Liver (tissue), 9 donors: ENCODE results near the gene ADCY9. TPM values are rescaled to one million over a fixed set of nuclear protein-coding genes. Genes with fewer than 3 reads are reported as not detected.

Experiments
- DNase-seq: peaks from one replicate; pipeline ENCODE4 v3.0.0-alpha.2; 2017; ENCODE audit warnings: low spot score
- H3K27ac ChIP-seq, 2 donors: one replicate each; pipeline ENCODE4 v1.7.0; 2013; ENCODE audit warnings: inconsistent platforms in 2 of 2, low read length in 2 of 2, control low read depth in 1 of 2, low read depth in 1 of 2, mild to moderate bottlenecking in 1 of 2
- H3K27me3 ChIP-seq, 4 donors: one replicate each; pipeline versions ENCODE4 v1.6.1 to v1.7.0; 2013; ENCODE audit warnings: low read length in 3 of 4, inconsistent platforms in 1 of 4, mild to moderate bottlenecking in 1 of 4, moderate library complexity in 1 of 4; ENCODE audit not compliant: control insufficient read depth in 4 of 4, insufficient read depth in 4 of 4
- H3K36me3 ChIP-seq, 4 donors: one replicate each; pipeline versions ENCODE4 v1.6.1 to v1.7.0; 2013; ENCODE audit warnings: low read length in 3 of 4, mild to moderate bottlenecking in 3 of 4, low read depth in 1 of 4, moderate library complexity in 1 of 4; ENCODE audit not compliant: control insufficient read depth in 4 of 4, insufficient read depth in 3 of 4
- H3K4me1 ChIP-seq, 4 donors: one replicate each; pipeline versions ENCODE4 v1.6.1 to v1.7.0; 2013; ENCODE audit warnings: low read length in 3 of 4, mild to moderate bottlenecking in 3 of 4, moderate library complexity in 1 of 4; ENCODE audit not compliant: control insufficient read depth in 4 of 4, insufficient read depth in 4 of 4
- H3K4me3 ChIP-seq, 3 donors: one replicate each; pipeline versions ENCODE4 v1.6.1 to v1.7.0; 2013; ENCODE audit warnings: low read length in 3 of 3, control low read depth in 1 of 3, low read depth in 1 of 3, mild to moderate bottlenecking in 1 of 3
- H3K9ac ChIP-seq, 2 donors: one replicate each; pipeline ENCODE4 v1.7.0; 2013; ENCODE audit warnings: low read length in 2 of 2, mild to moderate bottlenecking in 2 of 2, moderate library complexity in 2 of 2, control low read depth in 1 of 2, low read depth in 1 of 2
- H3K9me3 ChIP-seq, 4 donors: one replicate each; pipeline versions ENCODE4 v1.6.1 to v1.7.0; 2013; ENCODE audit warnings: low read length in 3 of 4; ENCODE audit not compliant: control insufficient read depth in 4 of 4
- ATF3 ChIP-seq: IDR thresholded peaks from 2 replicates; pipeline ENCODE4 v1.6.1; 2016; ENCODE audit warnings: antibody characterized with exemption
- EGR1 ChIP-seq, 2 donors: IDR thresholded peaks; 2 replicates each; pipeline ENCODE4 v1.6.1; 2016 to 2018; ENCODE audit warnings: antibody characterized with exemption in 2 of 2, low read depth in 2 of 2
- FOXA1 ChIP-seq: IDR thresholded peaks from 2 replicates; pipeline ENCODE4 v1.6.1; 2016; ENCODE audit warnings: antibody characterized with exemption
- FOXA2 ChIP-seq: IDR thresholded peaks from 2 replicates; pipeline ENCODE4 v1.6.1; 2016; ENCODE audit warnings: antibody characterized with exemption
- GABPA ChIP-seq, 2 donors: IDR thresholded peaks in 1 of 2; conservative IDR thresholded peaks in 1 of 2; 2 replicates each; pipeline ENCODE4 v1.6.1; 2016; ENCODE audit warnings: antibody characterized with exemption in 2 of 2, mild to moderate bottlenecking in 1 of 2, moderate library complexity in 1 of 2
- HNF4A ChIP-seq, 2 donors: conservative IDR thresholded peaks; 2 replicates each; pipeline ENCODE4 v1.6.1; 2016; ENCODE audit warnings: antibody characterized with exemption in 2 of 2, mild to moderate bottlenecking in 2 of 2
- HNF4G ChIP-seq: IDR thresholded peaks from 2 replicates; pipeline ENCODE4 v1.6.1; 2016; ENCODE audit warnings: antibody characterized with exemption
- JUND ChIP-seq, 2 donors: IDR thresholded peaks; 2 replicates each; pipeline ENCODE4 v1.6.1; 2016; ENCODE audit warnings: antibody characterized with exemption in 2 of 2
- NR2F2 ChIP-seq: IDR thresholded peaks from 2 replicates; pipeline ENCODE4 v1.6.1; 2016; ENCODE audit warnings: antibody characterized with exemption
- RAD21 ChIP-seq, 2 donors: IDR thresholded peaks; 2 replicates each; pipeline ENCODE4 v1.6.1; 2016; ENCODE audit warnings: antibody characterized with exemption in 2 of 2, mild to moderate bottlenecking in 2 of 2
- RXRA ChIP-seq, 2 donors: IDR thresholded peaks; 2 replicates each; pipeline ENCODE4 v1.6.1; 2017 to 2018; ENCODE audit warnings: antibody characterized with exemption in 2 of 2, mild to moderate bottlenecking in 1 of 2
- SP1 ChIP-seq: IDR thresholded peaks from 2 replicates; pipeline ENCODE4 v1.6.1; 2018; ENCODE audit warnings: antibody characterized with exemption, mild to moderate bottlenecking
- TAF1 ChIP-seq: conservative IDR thresholded peaks from 2 replicates; pipeline ENCODE4 v1.6.1; 2016; ENCODE audit warnings: antibody characterized with exemption, mild to moderate bottlenecking
- YY1 ChIP-seq: IDR thresholded peaks from 2 replicates; pipeline ENCODE4 v1.6.1; 2016; ENCODE audit warnings: antibody characterized with exemption, mild to moderate bottlenecking
- ZBTB33 ChIP-seq: IDR thresholded peaks from 2 replicates; pipeline ENCODE4 v1.6.1; 2016; ENCODE audit warnings: antibody characterized with exemption
- WGBS: extraction: QIAGEN DNeasy Blood & Tissue Kit; methylation state at CpG from one replicate; pipeline ENCODE4 v1.1.7; 2013; 5-methylcytosine and 5-hydroxymethylcytosine counted together
- polyA plus RNA-seq, 2 donors: library from polyadenylated mRNA; stranded (reverse) in 1 of 2; unstranded in 1 of 2; fragments of 200-250 nt in 1 of 2; fragments of >200 nt in 1 of 2; fragmentation: Nextera tagmentation in 1 of 2; extraction: Ambion mirVana in 1 of 2; gene quantifications; one replicate each; pipeline versions ENCODE4 v1.2.1 to v1.2.3, GENCODE V29; 2013 to 2015
- total RNA-seq, 2 donors: library from RNA; depleted of rRNA; stranded (reverse); fragments of >200 nt; gene quantifications; one replicate each; pipeline ENCODE4 v1.2.3, GENCODE V29; 2014
- TF ChIP-seq, protein P1 (sequence below): fragments of 150-350 bp; IDR thresholded peaks from 2 replicates; pipeline ENCODE4 v1.5.1; 2017; ENCODE audit warnings: improper control_type of control experiment, low read depth, low read length; ENCODE audit not compliant: missing input control
- TF ChIP-seq, protein P2 (sequence below): IDR thresholded peaks from 2 replicates; pipeline ENCODE4 v1.6.1; 2016; ENCODE audit warnings: antibody characterized with exemption, mild to moderate bottlenecking
- TF ChIP-seq, protein P3 (sequence below): IDR thresholded peaks from 2 replicates; pipeline ENCODE4 v1.6.1; 2016; ENCODE audit warnings: antibody characterized with exemption
- donor health status: healthy.
- donor health status: healthy.
- donor health status: healthy.
- donor health status: healthy.
- donor health status: healthy.

Gene ADCY9
- total and polyA plus RNA-seq, 4 donors = 3.6 to 25.1 (median 11.0) TPM

DNA sequence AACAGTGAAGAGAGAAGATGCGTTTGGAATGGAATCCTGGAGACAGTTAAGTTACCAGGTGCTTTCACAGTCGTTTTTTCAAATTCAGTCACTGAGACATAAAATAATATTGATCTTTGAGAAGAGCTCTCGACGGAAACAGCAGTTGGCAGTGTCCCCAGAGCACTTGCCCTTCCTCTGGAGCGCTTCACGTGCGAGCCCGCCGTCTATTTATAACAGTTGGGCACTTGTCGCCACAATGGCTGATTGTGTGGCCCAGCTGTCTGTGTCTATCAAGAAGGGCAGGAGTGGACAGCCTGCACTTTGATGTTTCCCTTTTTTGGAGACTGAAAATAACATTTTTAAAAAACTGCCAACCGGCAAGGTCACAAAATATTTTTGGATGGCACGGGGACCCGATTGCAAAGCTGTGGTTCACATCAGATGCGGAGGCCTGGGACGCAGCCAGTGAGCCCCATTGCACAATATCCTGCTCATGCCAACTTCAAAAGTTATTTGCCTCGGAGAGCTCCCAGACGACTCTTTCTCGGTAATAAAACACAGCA is 62.9 kb downstream of the ADCY9 start:
- H3K9me3 ChIP-seq = no peaks in the 10 kb centered on the region
- WGBS = 7% methylated on average over 18 of the region's 18 CpGs
- peak overlapping the region; percentile 82 to 88 for H3K27ac ChIP-seq
- no peak for DNase-seq
- peak overlapping the region in 1 of 2 donors; percentile 45 for H3K9ac ChIP-seq
- no peaks in the 10 kb centered on the region for H3K27me3 ChIP-seq
- TF ChIP-seq ZBTB33 (no peak), YY1 (peak; percentile 85), HNF4A (conservative IDR thresholded peaks at IDR 0.05) (peak in 1 of 2 donors; percentile 51), RAD21 (IDR thresholded peaks at IDR 0.05) (peak; percentile 21 to 39), FOXA1 (no peak), GABPA (IDR thresholded peaks at IDR 0.05 in 1 of 2, conservative IDR thresholded peaks at IDR 0.05 in 1 of 2) (peak in 1 of 2 donors; percentile 14), FOXA2 (no peak), ATF3 (no peak), HNF4G (no peak), SP1 (peak; percentile 33), EGR1 (IDR thresholded peaks at IDR 0.05; ENCODE audit: low read depth in 2 of 2) (no peak), TAF1 (no peak), RXRA (IDR thresholded peaks at IDR 0.05) (peak; percentile 44 to 64), JUND (IDR thresholded peaks at IDR 0.05) (no peak), NR2F2 (no peak)
- TF ChIP-seq, protein P1, sequence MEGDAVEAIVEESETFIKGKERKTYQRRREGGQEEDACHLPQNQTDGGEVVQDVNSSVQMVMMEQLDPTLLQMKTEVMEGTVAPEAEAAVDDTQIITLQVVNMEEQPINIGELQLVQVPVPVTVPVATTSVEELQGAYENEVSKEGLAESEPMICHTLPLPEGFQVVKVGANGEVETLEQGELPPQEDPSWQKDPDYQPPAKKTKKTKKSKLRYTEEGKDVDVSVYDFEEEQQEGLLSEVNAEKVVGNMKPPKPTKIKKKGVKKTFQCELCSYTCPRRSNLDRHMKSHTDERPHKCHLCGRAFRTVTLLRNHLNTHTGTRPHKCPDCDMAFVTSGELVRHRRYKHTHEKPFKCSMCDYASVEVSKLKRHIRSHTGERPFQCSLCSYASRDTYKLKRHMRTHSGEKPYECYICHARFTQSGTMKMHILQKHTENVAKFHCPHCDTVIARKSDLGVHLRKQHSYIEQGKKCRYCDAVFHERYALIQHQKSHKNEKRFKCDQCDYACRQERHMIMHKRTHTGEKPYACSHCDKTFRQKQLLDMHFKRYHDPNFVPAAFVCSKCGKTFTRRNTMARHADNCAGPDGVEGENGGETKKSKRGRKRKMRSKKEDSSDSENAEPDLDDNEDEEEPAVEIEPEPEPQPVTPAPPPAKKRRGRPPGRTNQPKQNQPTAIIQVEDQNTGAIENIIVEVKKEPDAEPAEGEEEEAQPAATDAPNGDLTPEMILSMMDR = no peak
- TF ChIP-seq, protein P2, sequence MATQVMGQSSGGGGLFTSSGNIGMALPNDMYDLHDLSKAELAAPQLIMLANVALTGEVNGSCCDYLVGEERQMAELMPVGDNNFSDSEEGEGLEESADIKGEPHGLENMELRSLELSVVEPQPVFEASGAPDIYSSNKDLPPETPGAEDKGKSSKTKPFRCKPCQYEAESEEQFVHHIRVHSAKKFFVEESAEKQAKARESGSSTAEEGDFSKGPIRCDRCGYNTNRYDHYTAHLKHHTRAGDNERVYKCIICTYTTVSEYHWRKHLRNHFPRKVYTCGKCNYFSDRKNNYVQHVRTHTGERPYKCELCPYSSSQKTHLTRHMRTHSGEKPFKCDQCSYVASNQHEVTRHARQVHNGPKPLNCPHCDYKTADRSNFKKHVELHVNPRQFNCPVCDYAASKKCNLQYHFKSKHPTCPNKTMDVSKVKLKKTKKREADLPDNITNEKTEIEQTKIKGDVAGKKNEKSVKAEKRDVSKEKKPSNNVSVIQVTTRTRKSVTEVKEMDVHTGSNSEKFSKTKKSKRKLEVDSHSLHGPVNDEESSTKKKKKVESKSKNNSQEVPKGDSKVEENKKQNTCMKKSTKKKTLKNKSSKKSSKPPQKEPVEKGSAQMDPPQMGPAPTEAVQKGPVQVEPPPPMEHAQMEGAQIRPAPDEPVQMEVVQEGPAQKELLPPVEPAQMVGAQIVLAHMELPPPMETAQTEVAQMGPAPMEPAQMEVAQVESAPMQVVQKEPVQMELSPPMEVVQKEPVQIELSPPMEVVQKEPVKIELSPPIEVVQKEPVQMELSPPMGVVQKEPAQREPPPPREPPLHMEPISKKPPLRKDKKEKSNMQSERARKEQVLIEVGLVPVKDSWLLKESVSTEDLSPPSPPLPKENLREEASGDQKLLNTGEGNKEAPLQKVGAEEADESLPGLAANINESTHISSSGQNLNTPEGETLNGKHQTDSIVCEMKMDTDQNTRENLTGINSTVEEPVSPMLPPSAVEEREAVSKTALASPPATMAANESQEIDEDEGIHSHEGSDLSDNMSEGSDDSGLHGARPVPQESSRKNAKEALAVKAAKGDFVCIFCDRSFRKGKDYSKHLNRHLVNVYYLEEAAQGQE = no peak
- TF ChIP-seq, protein P3, sequence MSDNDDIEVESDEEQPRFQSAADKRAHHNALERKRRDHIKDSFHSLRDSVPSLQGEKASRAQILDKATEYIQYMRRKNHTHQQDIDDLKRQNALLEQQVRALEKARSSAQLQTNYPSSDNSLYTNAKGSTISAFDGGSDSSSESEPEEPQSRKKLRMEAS = peak; percentile 81
- H3K36me3 ChIP-seq = no peaks in the 10 kb centered on the region
- peak overlapping the region in 2 of 3 donors; percentile 13 to 39 for H3K4me3 ChIP-seq
- peaks cover 0 to 22% (median 17%) of the 10 kb centered on the region in 4 donors for H3K4me1 ChIP-seq
